Epidermal melanocyte (primary cell): ENCODE results near the gene XPNPEP1.

Experiments used
- DNase-seq: peaks from one replicate; pipeline ENCODE4 v3.0.0; 2011; ENCODE audit warnings: low spot score; ENCODE audit not compliant: insufficient read length

XPNPEP1 gene

GRCh38 chr10:109820620-109821405 lies 102.5 kb downstream of the XPNPEP1 start:
- DNase-seq, result no peak

- DNase-seq, result no peak
These were observed 103.5 kb downstream of the XPNPEP1 start for GRCh38 chr10:109819807-109820206.
